ENCODE results near the gene ANGPTL7.

Gene ANGPTL7

DNA sequence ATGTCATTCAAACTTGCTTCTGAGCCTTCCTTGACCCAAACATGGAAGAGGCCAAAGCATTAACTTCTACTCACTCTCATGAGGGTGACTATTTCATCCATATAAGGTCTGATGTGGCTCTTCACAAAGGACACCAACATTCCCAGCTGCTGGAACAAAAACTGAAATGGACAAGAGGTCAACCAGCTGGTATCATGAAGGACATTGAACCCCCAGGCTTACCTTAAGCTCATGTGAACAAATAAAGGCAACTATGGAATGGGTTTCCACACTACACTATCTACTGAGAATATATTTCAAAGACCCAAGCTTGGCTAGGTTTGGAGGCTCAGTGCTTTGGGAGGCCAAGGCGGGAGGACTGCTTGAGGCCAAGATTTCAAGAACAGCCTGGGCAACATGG is 26.9 kb downstream of the ANGPTL7 start:
- Histone ChIP-seq H3K27me3 (no peaks in the 10 kb centered on the region), H3K27ac (no peak overlapping the region), H3K4me1 (no peaks in the 10 kb centered on the region), H3K4me3 (no peak overlapping the region), H3K36me3 (peaks cover 51 to 95% (median 59%) of the 10 kb centered on the region in 3 donors), H3K9me3 (no peaks in the 10 kb centered on the region)
- intact Hi-C loops (cut with DNase I; ENCODE audit: low total_unique reads): no loop called here
- DNase-seq: no peak
- TF ChIP-seq, protein P1, sequence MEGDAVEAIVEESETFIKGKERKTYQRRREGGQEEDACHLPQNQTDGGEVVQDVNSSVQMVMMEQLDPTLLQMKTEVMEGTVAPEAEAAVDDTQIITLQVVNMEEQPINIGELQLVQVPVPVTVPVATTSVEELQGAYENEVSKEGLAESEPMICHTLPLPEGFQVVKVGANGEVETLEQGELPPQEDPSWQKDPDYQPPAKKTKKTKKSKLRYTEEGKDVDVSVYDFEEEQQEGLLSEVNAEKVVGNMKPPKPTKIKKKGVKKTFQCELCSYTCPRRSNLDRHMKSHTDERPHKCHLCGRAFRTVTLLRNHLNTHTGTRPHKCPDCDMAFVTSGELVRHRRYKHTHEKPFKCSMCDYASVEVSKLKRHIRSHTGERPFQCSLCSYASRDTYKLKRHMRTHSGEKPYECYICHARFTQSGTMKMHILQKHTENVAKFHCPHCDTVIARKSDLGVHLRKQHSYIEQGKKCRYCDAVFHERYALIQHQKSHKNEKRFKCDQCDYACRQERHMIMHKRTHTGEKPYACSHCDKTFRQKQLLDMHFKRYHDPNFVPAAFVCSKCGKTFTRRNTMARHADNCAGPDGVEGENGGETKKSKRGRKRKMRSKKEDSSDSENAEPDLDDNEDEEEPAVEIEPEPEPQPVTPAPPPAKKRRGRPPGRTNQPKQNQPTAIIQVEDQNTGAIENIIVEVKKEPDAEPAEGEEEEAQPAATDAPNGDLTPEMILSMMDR (IDR thresholded peaks at IDR 0.05): no peak

DNA sequence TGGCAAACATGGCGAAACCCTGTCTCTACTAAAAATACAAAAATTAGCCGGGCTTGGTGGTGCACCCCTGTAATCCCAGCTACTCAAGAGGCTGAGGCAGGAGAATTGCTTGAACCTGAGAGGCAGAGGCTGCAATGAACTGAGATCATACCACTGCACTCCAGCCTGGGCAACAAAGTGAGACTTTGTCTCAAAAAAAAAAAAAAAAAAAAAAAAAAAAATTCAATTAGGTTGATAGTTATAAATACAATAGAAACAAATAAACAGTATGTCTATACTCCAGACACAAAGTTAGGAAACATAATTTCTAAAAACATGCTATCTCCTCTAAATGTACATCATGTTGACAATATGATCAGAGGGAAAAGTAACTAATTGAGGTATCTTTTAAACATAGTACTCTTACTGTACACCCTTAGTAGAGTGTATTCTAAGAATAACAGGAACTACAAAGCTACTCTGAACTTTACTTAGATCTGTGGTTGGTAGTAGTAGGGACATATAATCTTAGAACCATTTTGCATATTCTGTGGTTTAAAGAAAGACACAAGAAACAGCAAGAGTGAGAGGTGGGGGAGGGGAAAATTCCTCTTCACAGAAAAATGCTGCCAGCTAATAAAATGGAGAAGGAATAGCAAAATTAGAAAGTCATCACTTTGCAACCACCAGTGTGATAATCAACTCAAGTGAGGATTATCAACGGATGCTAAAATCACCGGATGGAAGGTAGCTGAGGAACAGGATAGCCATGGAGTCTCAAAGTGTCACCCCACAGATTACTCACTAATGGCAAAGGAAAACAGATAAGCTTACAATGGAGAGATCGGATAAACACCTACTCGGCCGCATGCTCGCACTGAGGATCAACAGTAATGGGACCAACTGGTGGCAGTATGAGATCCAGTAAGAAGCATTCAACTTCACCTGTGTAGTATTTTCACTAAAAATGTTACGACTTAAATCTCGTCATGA is 38.2 kb downstream of the ANGPTL7 start:
- no peak overlapping the region for H3K27ac ChIP-seq
- intact Hi-C loops (cut with DNase I; ENCODE audit: low total_unique reads): no loop called here
- no peak for DNase-seq
- H3K9me3 ChIP-seq: no peaks in the 10 kb centered on the region
- H3K4me3 ChIP-seq: no peak overlapping the region
- H3K36me3 ChIP-seq: peaks cover 48 to 71% (median 57%) of the 10 kb centered on the region in 3 donors
- H3K4me1 ChIP-seq: no peaks in the 10 kb centered on the region
- no peaks in the 10 kb centered on the region for H3K27me3 ChIP-seq
- TF ChIP-seq, protein P1 (IDR thresholded peaks at IDR 0.05): no peak

DNA sequence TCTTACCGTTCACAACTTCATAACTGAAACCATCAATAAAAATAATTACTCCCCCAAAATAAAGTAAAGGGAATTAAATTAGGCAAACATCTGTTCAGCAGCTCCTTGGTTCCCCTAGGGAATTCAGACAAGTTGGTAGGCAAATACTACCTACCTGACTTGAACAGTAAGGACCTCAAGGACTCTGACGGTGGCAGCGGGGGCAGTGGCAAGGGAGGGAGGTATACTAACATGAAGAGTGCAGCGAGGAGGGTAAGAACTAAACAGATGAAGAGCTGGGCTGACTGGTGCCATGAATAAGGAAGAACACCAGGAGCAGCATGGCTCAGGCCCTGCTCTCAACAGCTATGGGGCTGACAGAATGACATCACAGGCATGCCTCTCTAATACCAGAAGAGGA is 40.0 kb downstream of the ANGPTL7 start:
- Histone ChIP-seq H3K9me3 (no peaks in the 10 kb centered on the region), H3K4me3 (no peak overlapping the region), H3K27ac (no peak overlapping the region), H3K36me3 (peaks cover 63 to 78% (median 75%) of the 10 kb centered on the region in 3 donors), H3K27me3 (no peaks in the 10 kb centered on the region), H3K4me1 (no peaks in the 10 kb centered on the region)
- TF ChIP-seq, protein P1 (IDR thresholded peaks at IDR 0.05): no peak
- DNase-seq: no peak
- intact Hi-C loops (cut with DNase I; ENCODE audit: low total_unique reads): no loop called here

DNA sequence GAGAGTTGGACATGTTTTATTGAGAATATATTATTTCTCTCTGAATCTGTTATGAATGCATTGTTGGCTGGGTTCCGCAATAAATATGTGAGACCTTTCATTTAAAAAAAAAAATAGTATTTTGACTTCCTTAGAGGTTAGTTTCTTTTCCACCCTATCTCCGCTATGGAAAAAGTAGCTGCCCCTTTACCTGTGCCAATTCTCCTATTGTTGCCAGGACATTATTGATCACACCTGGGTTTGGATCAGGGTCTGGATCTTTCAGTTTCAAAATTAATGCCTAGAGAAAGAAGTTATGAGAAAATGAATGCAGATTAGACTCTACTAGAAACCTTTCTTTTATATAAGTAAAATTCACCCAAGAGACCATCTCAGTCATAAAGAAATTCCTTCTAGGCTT is 44.1 kb downstream of the ANGPTL7 start:
- Histone ChIP-seq H3K4me1 (no peaks in the 10 kb centered on the region), H3K27me3 (no peaks in the 10 kb centered on the region), H3K4me3 (no peak overlapping the region), H3K36me3 (peaks cover 88 to 100% (median 98%) of the 10 kb centered on the region in 3 donors), H3K27ac (no peak overlapping the region), H3K9me3 (no peaks in the 10 kb centered on the region)
- DNase-seq: no peak
- TF ChIP-seq, protein P1 (IDR thresholded peaks at IDR 0.05): no peak
- intact Hi-C loops (cut with DNase I; ENCODE audit: low total_unique reads): no loop called here

DNA sequence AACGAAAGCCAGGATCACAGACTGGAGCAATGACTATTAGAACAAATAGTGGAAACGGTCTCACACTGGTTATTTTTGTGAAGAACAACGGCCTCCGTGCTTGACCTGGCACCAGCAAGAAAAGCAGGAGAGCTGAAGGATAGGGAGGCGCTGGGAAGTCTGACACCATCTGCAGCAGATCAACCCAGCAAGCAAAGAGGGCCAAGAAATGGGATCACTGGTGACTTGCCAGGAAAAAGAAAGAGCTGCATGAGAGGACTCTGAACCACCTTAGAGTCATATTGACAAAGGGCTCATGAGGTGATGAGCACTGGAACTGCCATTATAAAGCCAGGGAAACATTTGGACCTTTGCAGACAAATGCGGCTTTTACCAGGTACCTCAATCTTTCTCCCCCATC is 48.2 kb downstream of the ANGPTL7 start:
- intact Hi-C loops (cut with DNase I; ENCODE audit: low total_unique reads): no loop called here
- H3K36me3 ChIP-seq: peaks cover 88 to 100% (median 97%) of the 10 kb centered on the region in 3 donors
- no peaks in the 10 kb centered on the region for H3K27me3 ChIP-seq
- no peak for DNase-seq
- H3K9me3 ChIP-seq: no peaks in the 10 kb centered on the region
- H3K4me1 ChIP-seq: no peaks in the 10 kb centered on the region
- no peak overlapping the region for H3K4me3 ChIP-seq
- H3K27ac ChIP-seq: no peak overlapping the region
- TF ChIP-seq, protein P1 (IDR thresholded peaks at IDR 0.05): no peak
